Measurements from ENCODE around the gene TLN1.

Gene TLN1

DNA sequence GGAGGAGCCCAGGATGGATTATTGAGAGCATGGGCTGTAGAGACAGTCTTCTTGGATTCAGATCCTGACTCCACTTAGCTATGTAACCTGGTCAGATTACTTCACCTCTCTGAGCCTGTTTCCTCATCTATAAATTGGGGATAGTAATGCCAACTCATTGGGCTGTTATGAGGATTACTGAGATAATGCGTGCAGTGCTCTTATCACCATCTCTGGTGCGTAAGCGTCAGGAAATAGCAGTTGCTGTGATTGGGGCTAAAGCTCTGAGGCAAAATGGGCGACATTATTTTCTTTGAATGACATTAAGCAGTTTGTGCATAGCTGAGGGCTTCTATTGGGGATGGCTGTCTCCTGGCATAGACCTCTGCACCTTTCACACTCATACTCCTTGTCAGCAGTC is 23.1 kb upstream of the TLN1 start:
- Histone ChIP-seq H3K9me3 (ENCODE audit: control insufficient read depth in 5 of 5, low read length in 5 of 5) (no peaks in the 10 kb centered on the region), H3K27ac (ENCODE audit: low read depth, low read length) (no peak overlapping the region), H3K27me3 (ENCODE audit: control insufficient read depth in 5 of 5, insufficient read depth in 4 of 5, low read length in 5 of 5) (no peaks in the 10 kb centered on the region), H3K4me3 (ENCODE audit: low read depth in 1 of 5, low read length in 5 of 5) (no peak overlapping the region), H3K36me3 (ENCODE audit: control insufficient read depth in 5 of 5, insufficient read depth in 5 of 5, low read length in 5 of 5) (peaks cover 8 to 47% (median 43%) of the 10 kb centered on the region in 5 donors), H3K4me1 (ENCODE audit: control insufficient read depth in 5 of 5, insufficient read depth in 5 of 5, low read length in 5 of 5) (peaks cover 5 to 44% (median 36%) of the 10 kb centered on the region in 5 donors), H3K9ac (ENCODE audit: low read length in 5 of 5) (no peak overlapping the region)

DNA sequence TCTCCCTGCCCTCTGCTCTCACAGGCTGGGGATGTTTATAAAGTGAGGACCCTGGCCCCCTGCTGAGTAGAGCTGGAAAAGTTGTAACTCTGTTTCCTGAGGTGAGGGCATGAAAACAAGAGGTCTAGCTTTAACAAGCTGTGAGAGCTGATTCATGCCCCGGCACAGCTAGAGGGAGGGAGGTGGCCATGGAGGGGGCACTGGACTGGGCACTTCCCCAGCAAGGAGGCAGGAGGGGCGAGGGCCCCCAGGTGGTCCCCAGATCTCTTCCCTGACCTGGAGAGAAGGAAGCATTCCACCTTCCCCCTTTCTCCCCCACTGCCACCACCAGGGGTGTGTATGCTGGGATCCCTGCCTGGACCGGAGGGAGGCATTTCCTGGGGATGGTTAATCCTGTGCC is 22.3 kb upstream of the TLN1 start, which contains the start of gene MSMP:
Gene MSMP (minus strand): TSS at position 13 of the 400 bp plus-strand sequence. CDS start 147 bp downstream, outside the sequence.
- no peak within 1 kb of the TSS for H3K9ac ChIP-seq (ENCODE audit: low read length in 5 of 5)
- peaks cover 9 to 52% (median 44%) of the 10 kb centered on the region in 5 donors for H3K4me1 ChIP-seq (ENCODE audit: control insufficient read depth in 5 of 5, insufficient read depth in 5 of 5, low read length in 5 of 5)
- H3K27ac ChIP-seq (ENCODE audit: low read depth, low read length): no peak within 1 kb of the TSS
- H3K27me3 ChIP-seq (ENCODE audit: control insufficient read depth in 5 of 5, insufficient read depth in 4 of 5, low read length in 5 of 5): no peaks in the 10 kb centered on the region
- H3K4me3 ChIP-seq (ENCODE audit: low read depth in 1 of 5, low read length in 5 of 5): no peak within 1 kb of the TSS
- peaks cover 8 to 47% (median 43%) of the 10 kb centered on the region in 5 donors for H3K36me3 ChIP-seq (ENCODE audit: control insufficient read depth in 5 of 5, insufficient read depth in 5 of 5, low read length in 5 of 5)
- no peaks in the 10 kb centered on the region for H3K9me3 ChIP-seq (ENCODE audit: control insufficient read depth in 5 of 5, low read length in 5 of 5)

DNA sequence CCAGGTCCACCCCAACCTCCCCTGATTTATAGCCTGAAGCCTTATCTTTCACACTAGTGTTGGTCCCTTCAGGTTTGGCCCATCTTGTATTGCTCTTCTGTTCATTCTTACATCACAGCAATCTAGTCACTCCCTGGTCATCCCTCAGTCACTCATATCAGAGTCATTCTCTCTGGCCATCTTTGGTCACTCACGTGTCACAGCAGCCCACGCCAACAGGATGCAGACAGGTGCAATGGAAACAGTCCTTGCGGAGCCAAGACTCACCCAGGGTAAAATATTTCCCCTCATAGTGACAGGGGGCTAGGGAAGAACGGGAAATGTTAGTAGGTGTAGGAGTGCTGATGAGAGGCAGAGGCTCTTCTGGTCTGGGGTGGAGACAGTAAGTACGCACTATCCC is 21.5 kb upstream of the TLN1 start:
- no peaks in the 10 kb centered on the region for H3K9me3 ChIP-seq (ENCODE audit: control insufficient read depth in 5 of 5, low read length in 5 of 5)
- no peak overlapping the region for H3K9ac ChIP-seq (ENCODE audit: low read length in 5 of 5)
- no peak overlapping the region for H3K4me3 ChIP-seq (ENCODE audit: low read depth in 1 of 5, low read length in 5 of 5)
- H3K27ac ChIP-seq (ENCODE audit: low read depth, low read length): no peak overlapping the region
- H3K36me3 ChIP-seq (ENCODE audit: control insufficient read depth in 5 of 5, insufficient read depth in 5 of 5, low read length in 5 of 5): peaks cover 8 to 47% (median 43%) of the 10 kb centered on the region in 5 donors
- H3K27me3 ChIP-seq (ENCODE audit: control insufficient read depth in 5 of 5, insufficient read depth in 4 of 5, low read length in 5 of 5): no peaks in the 10 kb centered on the region
- peaks cover 8 to 46% (median 36%) of the 10 kb centered on the region in 5 donors for H3K4me1 ChIP-seq (ENCODE audit: control insufficient read depth in 5 of 5, insufficient read depth in 5 of 5, low read length in 5 of 5)

DNA sequence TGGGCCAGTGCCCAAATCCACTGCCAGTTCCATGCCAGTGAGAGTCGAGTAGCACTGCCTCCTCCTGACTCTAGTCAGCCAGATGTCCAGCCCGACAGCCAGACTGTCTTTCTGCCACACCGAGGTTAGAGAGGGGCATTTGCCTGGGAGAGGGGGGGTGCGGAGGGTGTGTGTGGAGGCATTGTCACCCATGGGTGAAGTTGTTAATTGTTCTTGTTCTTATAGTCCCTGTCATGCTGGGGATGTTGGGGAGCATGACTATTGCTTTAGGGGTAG is 18.2 kb upstream of the TLN1 start:
- Histone ChIP-seq H3K27ac (ENCODE audit: low read depth, low read length) (peak overlapping the region; percentile 91), H3K27me3 (ENCODE audit: control insufficient read depth in 5 of 5, insufficient read depth in 4 of 5, low read length in 5 of 5) (no peaks in the 10 kb centered on the region), H3K9me3 (ENCODE audit: control insufficient read depth in 5 of 5, low read length in 5 of 5) (no peaks in the 10 kb centered on the region), H3K36me3 (ENCODE audit: control insufficient read depth in 5 of 5, insufficient read depth in 5 of 5, low read length in 5 of 5) (peaks cover 8 to 46% (median 43%) of the 10 kb centered on the region in 5 donors), H3K9ac (ENCODE audit: low read length in 5 of 5) (peak overlapping the region; percentile 71 to 96 (median 95)), H3K4me3 (ENCODE audit: low read depth in 1 of 5, low read length in 5 of 5) (peak overlapping the region; percentile 75 to 95 (median 89)), H3K4me1 (ENCODE audit: control insufficient read depth in 5 of 5, insufficient read depth in 5 of 5, low read length in 5 of 5) (peaks cover 16 to 52% (median 44%) of the 10 kb centered on the region in 5 donors)

DNA sequence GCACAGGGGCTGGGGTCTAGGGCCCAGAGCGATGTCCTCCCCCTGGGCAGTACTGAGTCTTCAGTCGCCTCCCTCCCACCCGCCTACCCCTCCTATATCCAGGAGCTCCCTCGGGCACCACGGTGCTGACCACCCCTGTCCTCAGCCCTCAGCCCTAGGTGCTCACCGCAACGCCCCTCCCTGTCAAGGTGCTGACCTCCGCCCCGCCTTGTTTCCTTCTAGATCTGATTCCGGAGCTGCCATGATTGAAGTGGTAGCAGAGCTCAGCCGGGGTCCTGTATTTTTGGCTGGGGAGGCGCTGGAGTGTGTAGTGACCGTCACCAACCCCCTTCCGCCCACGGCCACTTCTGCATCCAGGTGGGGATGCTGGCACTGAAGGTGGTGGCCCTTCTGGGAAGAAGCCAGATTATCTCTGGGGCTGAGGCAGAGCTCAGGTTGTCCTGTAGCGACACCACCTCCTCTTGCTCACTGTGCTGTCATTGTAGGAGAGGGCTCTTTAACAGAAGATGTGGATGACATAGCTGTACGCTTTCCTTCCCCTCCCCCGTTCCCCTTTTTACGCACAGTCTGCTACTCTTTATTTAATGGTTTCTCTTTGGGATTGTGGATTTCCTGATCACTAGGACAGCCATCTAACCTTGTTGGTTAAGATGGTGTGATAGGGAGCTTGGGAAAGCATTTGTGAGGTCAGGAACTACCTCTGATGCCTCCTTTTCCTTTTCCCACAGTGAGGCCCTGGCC is 17.7 kb upstream of the TLN1 start:
- H3K9ac ChIP-seq (ENCODE audit: low read length in 5 of 5): peak overlapping the region; percentile 71 to 96 (median 95)
- H3K9me3 ChIP-seq (ENCODE audit: control insufficient read depth in 5 of 5, low read length in 5 of 5): no peaks in the 10 kb centered on the region
- peaks cover 16 to 52% (median 44%) of the 10 kb centered on the region in 5 donors for H3K4me1 ChIP-seq (ENCODE audit: control insufficient read depth in 5 of 5, insufficient read depth in 5 of 5, low read length in 5 of 5)
- H3K36me3 ChIP-seq (ENCODE audit: control insufficient read depth in 5 of 5, insufficient read depth in 5 of 5, low read length in 5 of 5): peaks cover 5 to 45% (median 42%) of the 10 kb centered on the region in 5 donors
- H3K4me3 ChIP-seq (ENCODE audit: low read depth in 1 of 5, low read length in 5 of 5): peak overlapping the region; percentile 75 to 95 (median 89)
- no peaks in the 10 kb centered on the region for H3K27me3 ChIP-seq (ENCODE audit: control insufficient read depth in 5 of 5, insufficient read depth in 4 of 5, low read length in 5 of 5)
- peak overlapping the region; percentile 91 for H3K27ac ChIP-seq (ENCODE audit: low read depth, low read length)

DNA sequence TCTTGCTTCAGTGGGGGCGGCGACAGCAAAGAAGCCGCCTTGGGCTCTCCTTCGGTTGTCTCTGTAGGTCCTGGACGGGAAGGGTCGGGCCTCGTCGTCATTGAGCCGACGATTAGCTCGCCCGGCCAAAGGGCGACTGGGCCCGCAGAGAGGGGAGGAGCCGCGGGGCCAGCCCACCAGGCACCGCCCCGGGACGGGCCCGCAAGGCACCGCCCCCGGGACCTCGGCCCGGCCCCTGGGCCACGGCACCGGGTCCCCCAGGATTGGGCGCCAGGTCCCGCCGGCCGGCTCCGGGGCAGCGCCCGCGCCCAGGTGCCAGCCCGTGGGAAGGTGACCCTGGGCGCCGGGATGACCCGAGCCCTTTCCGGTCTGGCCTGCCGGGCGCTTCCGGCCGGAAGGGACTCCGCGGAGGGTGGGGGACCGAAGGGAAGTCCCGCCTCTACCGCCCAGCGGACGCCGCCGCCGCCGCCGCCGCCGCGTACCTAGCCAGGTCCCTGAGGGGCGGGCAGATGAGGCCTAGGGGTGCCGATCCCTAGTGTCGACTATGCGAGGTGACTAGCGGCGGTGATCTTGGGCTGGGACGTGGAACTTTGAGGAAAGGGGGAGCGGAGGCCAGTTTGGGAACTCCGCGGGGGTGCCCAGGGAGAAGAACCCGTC is 17.0 kb upstream of the TLN1 start, which contains the start of the genes GBA2 and RGP1:
Gene GBA2 (minus strand): TSS at position 371 of the 657 bp plus-strand sequence. CDS start 524 bp downstream, outside the sequence.
Gene RGP1 (plus strand): TSS at position 430 of the 657 bp plus-strand sequence. CDS start 469 bp downstream, outside the sequence.
- peak within 1 kb of the TSS; percentile 85 to 97 (median 95) for H3K9ac ChIP-seq (ENCODE audit: low read length in 5 of 5)
- H3K4me3 ChIP-seq (ENCODE audit: low read depth in 1 of 5, low read length in 5 of 5): peak within 1 kb of the TSS; percentile 75 to 95 (median 89)
- peaks cover 16 to 52% (median 49%) of the 10 kb centered on the region in 5 donors for H3K4me1 ChIP-seq (ENCODE audit: control insufficient read depth in 5 of 5, insufficient read depth in 5 of 5, low read length in 5 of 5)
- no peaks in the 10 kb centered on the region for H3K9me3 ChIP-seq (ENCODE audit: control insufficient read depth in 5 of 5, low read length in 5 of 5)
- H3K36me3 ChIP-seq (ENCODE audit: control insufficient read depth in 5 of 5, insufficient read depth in 5 of 5, low read length in 5 of 5): peaks cover 5 to 45% (median 42%) of the 10 kb centered on the region in 5 donors
- H3K27me3 ChIP-seq (ENCODE audit: control insufficient read depth in 5 of 5, insufficient read depth in 4 of 5, low read length in 5 of 5): no peaks in the 10 kb centered on the region
- H3K27ac ChIP-seq (ENCODE audit: low read depth, low read length): peak within 1 kb of the TSS; percentile 91

DNA sequence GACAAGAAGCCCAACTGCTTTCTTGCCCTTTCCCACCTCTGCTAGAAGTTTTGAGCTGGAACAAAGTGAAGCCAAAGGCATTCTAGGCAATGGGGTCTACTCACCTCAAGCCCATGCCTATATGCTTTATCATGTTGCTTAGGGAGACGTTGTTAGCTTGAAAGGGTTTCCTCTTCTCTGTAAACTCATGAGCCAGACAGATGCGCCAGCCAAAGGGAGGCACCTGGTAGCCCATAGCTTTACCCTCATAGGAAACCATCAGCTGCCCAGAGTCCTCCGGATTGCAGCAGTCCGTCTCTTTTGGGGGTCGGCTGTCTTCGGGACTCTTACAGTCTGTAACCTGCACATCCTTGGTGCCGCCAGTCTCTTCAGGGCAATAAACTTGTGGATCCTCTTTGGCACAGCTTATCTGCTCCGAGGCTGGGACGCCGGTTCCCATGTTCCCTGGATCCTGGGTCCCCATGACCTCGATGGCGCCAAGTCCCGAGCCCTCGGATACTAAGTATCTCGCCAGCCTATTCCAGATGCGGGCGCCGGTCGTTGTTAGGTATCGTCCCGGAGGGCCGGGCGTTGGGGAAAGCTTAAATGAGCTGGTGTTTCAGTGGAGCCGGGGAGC is 16.4 kb upstream of the TLN1 start:
- Histone ChIP-seq H3K36me3 (ENCODE audit: control insufficient read depth in 5 of 5, insufficient read depth in 5 of 5, low read length in 5 of 5) (peaks cover 9 to 45% (median 42%) of the 10 kb centered on the region in 5 donors), H3K9me3 (ENCODE audit: control insufficient read depth in 5 of 5, low read length in 5 of 5) (no peaks in the 10 kb centered on the region), H3K9ac (ENCODE audit: low read length in 5 of 5) (peak overlapping the region; percentile 85 to 97 (median 95)), H3K4me1 (ENCODE audit: control insufficient read depth in 5 of 5, insufficient read depth in 5 of 5, low read length in 5 of 5) (peaks cover 16 to 52% (median 49%) of the 10 kb centered on the region in 5 donors), H3K4me3 (ENCODE audit: low read depth in 1 of 5, low read length in 5 of 5) (peak overlapping the region; percentile 75 to 95 (median 89)), H3K27ac (ENCODE audit: low read depth, low read length) (peak overlapping the region; percentile 91), H3K27me3 (ENCODE audit: control insufficient read depth in 5 of 5, insufficient read depth in 4 of 5, low read length in 5 of 5) (no peaks in the 10 kb centered on the region)

DNA sequence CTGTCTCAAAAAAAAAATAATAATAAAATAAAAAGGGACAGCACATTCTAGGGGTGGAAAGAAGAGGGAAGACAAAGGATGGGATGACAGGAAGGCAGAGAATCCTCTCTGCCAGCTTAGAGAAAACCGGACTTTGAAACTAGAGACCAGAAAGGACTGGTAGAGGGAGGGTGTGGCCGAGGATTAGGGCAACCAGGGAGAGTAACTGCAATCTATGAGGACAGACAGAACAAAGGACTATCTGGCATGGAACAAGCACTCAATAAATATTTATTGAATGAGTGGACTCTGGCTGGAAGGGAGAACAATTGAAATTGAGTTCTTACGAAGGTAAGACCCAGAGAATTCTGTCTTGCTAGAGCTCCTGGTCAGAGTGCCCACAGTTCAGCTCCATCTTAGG is 14.6 kb upstream of the TLN1 start:
- H3K4me3 ChIP-seq (ENCODE audit: low read depth in 1 of 5, low read length in 5 of 5): peak overlapping the region; percentile 75 to 95 (median 89)
- peaks cover 15 to 45% (median 42%) of the 10 kb centered on the region in 5 donors for H3K36me3 ChIP-seq (ENCODE audit: control insufficient read depth in 5 of 5, insufficient read depth in 5 of 5, low read length in 5 of 5)
- peak overlapping the region; percentile 25 for H3K27ac ChIP-seq (ENCODE audit: low read depth, low read length)
- peaks cover 16 to 52% (median 49%) of the 10 kb centered on the region in 5 donors for H3K4me1 ChIP-seq (ENCODE audit: control insufficient read depth in 5 of 5, insufficient read depth in 5 of 5, low read length in 5 of 5)
- H3K27me3 ChIP-seq (ENCODE audit: control insufficient read depth in 5 of 5, insufficient read depth in 4 of 5, low read length in 5 of 5): no peaks in the 10 kb centered on the region
- no peaks in the 10 kb centered on the region for H3K9me3 ChIP-seq (ENCODE audit: control insufficient read depth in 5 of 5, low read length in 5 of 5)
- H3K9ac ChIP-seq (ENCODE audit: low read length in 5 of 5): peak overlapping the region in 3 of 5 donors; percentile 86 to 97 (median 96)

DNA sequence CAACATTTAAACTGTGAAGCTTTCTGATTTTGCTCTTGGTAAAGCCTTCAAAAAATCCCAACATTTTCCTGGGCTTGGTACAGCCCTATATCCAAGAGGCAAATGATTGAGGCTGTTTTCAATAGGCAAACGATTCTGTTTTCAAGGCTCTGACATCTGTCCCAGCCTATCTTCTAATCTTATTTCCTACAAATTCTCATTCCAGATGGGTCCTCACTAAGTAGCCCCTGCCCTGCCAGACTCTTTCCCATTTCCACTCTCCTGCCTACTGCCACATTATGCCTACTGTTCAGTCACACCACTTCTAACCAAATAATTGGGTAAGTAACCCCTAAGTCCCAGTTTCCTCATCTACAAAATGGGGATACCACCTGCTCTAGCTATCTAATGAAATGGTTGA is 13.6 kb upstream of the TLN1 start:
- peak overlapping the region in 4 of 5 donors; percentile 31 to 60 (median 37) for H3K9ac ChIP-seq (ENCODE audit: low read length in 5 of 5)
- H3K4me3 ChIP-seq (ENCODE audit: low read depth in 1 of 5, low read length in 5 of 5): peak overlapping the region in 1 of 5 donors; percentile 78

More for the DNA sequence above, 13.6 kb upstream of the TLN1 start:
- peak overlapping the region; percentile 19 for H3K27ac ChIP-seq (ENCODE audit: low read depth, low read length)
- no peaks in the 10 kb centered on the region for H3K27me3 ChIP-seq (ENCODE audit: control insufficient read depth in 5 of 5, insufficient read depth in 4 of 5, low read length in 5 of 5)
- peaks cover 16 to 49% (median 44%) of the 10 kb centered on the region in 5 donors for H3K4me1 ChIP-seq (ENCODE audit: control insufficient read depth in 5 of 5, insufficient read depth in 5 of 5, low read length in 5 of 5)
- no peaks in the 10 kb centered on the region for H3K9me3 ChIP-seq (ENCODE audit: control insufficient read depth in 5 of 5, low read length in 5 of 5)
- H3K36me3 ChIP-seq (ENCODE audit: control insufficient read depth in 5 of 5, insufficient read depth in 5 of 5, low read length in 5 of 5): peaks cover 15 to 43% (median 41%) of the 10 kb centered on the region in 5 donors
